Heart left ventricle (tissue), 16 donors: ENCODE measurements around the gene CAST. TPM values are rescaled to one million over a fixed set of nuclear protein-coding genes. Genes with fewer than 3 reads are reported as not detected.

Experiments
- ATAC-seq, 4 donors: fragments of 200-7000 bp; cut with Tn5 transposase; one replicate each; pipeline ENCODE4 v1.9.1; 2020 to 2022; ENCODE audit warnings: moderate library complexity in 4 of 4, mild to moderate bottlenecking in 3 of 4, moderate number of reproducible peaks in 1 of 4
- DNase-seq, 5 donors: peaks; one replicate each; pipeline ENCODE4 v3.0.0-alpha.2; 2020
- H3K27ac ChIP-seq, 12 donors: fragments of 200-600 bp; sonication (generic) in 4 of 12; one replicate each; pipeline versions ENCODE4 v1.5.0 to v1.8.0; 2016 to 2022; ENCODE audit warnings: mild to moderate bottlenecking in 2 of 12
- H3K27me3 ChIP-seq, 9 donors: fragments of 200-600 bp; sonication (generic) in 2 of 9; one replicate each; pipeline versions ENCODE4 v1.5.1 to v1.8.0; 2016 to 2022; ENCODE audit warnings: mild to moderate bottlenecking in 3 of 9
- H3K36me3 ChIP-seq, 9 donors: fragments of 200-600 bp; sonication (generic) in 2 of 9; one replicate each; pipeline versions ENCODE4 v1.5.0 to v1.8.0; 2018 to 2022; ENCODE audit warnings: mild to moderate bottlenecking in 2 of 9
- H3K4me1 ChIP-seq, 12 donors: fragments of 200-600 bp; sonication (generic) in 4 of 12; one replicate each; pipeline versions ENCODE4 v1.5.0 to v1.8.0; 2016 to 2022; ENCODE audit warnings: mild to moderate bottlenecking in 3 of 12
- H3K4me3 ChIP-seq, 12 donors: fragments of 200-600 bp; sonication (generic) in 4 of 12; one replicate each; pipeline versions ENCODE4 v1.5.0 to v1.8.0; 2017 to 2022; ENCODE audit warnings: mild to moderate bottlenecking in 9 of 12, moderate library complexity in 4 of 12
- H3K9me3 ChIP-seq, 12 donors: fragments of 200-600 bp; sonication (generic) in 4 of 12; one replicate each; pipeline versions ENCODE4 v1.5.0 to v1.8.0; 2016 to 2022; ENCODE audit warnings: mild to moderate bottlenecking in 1 of 12
- CTCF ChIP-seq, 12 donors: fragments of 200-600 bp; sonication (generic) in 4 of 12; IDR thresholded peaks; one replicate each; pipeline versions ENCODE4 v1.5.0 to v1.8.0; 2018 to 2022; ENCODE audit warnings: antibody characterized with exemption in 12 of 12, mild to moderate bottlenecking in 5 of 12
- POLR2A ChIP-seq, 2 donors: fragments of 450-650 bp; IDR thresholded peaks; one replicate each; pipeline ENCODE4 v1.6.1; 2017; ENCODE audit warnings: antibody characterized with exemption in 2 of 2, mild to moderate bottlenecking in 2 of 2, moderate library complexity in 2 of 2
- WGBS, 4 donors: extraction: QIAGEN DNeasy Blood & Tissue Kit in 2 of 4; methylation state at CpG; one replicate each; pipeline versions ENCODE4 v1.1.5 to v1.1.7; 2013 to 2018; 5-methylcytosine and 5-hydroxymethylcytosine counted together
- intact Hi-C, 10 donors: fragments of 100-400 bp; cut with DNase I; formaldehyde crosslinking; loops; one replicate each; pipeline versions ENCODE4 v1.11.1 to v1.14.2; 2022
- polyA plus RNA-seq, 2 donors: library from polyadenylated mRNA; stranded (reverse); fragments of 200-250 nt; gene quantifications; one replicate each; pipeline ENCODE4 v1.2.3, GENCODE V29; 2013
- total RNA-seq, 9 donors: library from RNA; depleted of rRNA in 2 of 9; stranded (reverse); fragments of >200 nt in 2 of 9; fragmentation: NEBNext Ultra II Directional in 3 of 9; extraction: Animal tissue kit (Norgen Biotek cat#: 25700) in 3 of 9; gene quantifications; one replicate each; pipeline versions ENCODE4 v1.1.0 to v1.2.4, GENCODE V29; 2016 to 2023
- donor health status: ischemic (EF 13 %, LVEDD 7.1; RV severe dilation, severe dysfunction).
- donor health status: healthy with polysubstance abuse.
- donor health status: DM: no; HTN: yes; CAD: no.
- donor health status: DM: no; HTN: no; CAD: no.
- donor health status: ischemic (EF 25% LVEDD 6.9; RV normal size, moderate dysfunction).
- donor health status: ischemic (EF 25% LVEDD 5.7; RV mildly dilated, moderate dysfunction).
- donor health status: healthy.
- donor health status: DM: yes; HTN: yes; CAD: no.
- donor health status: ischemic (EF 35%, LVEDD 5.7; RV mildly dilated, moderate dysfunction).
- donor health status: nonischemic (EF 11% LVEDD 7.7; RV severe dilation, severe dysfunction).
- donor health status: DM: yes; HTN: yes; CAD: no.
- donor health status: PGD.
- donor health status: ischemic (EF 29% LVEDD 5.4; RV normal size, mild dysfunction).
- donor health status: nonischemic (EF 23%, LVEDD 6.1; RV moderate dilation, normal function).

The CAST gene
- total and polyA plus RNA-seq, 11 donors: 179 to 748 (median 536) TPM

- TF ChIP-seq POLR2A (IDR thresholded peaks at IDR 0.05): no peak
- TF ChIP-seq CTCF (IDR thresholded peaks at IDR 0.05): no peak
- no peak overlapping the region for H3K27ac ChIP-seq
- H3K4me3 ChIP-seq: no peak overlapping the region
- H3K9me3 ChIP-seq: no peaks in the 10 kb centered on the region
- peaks cover 0 to 44% (median 0%) of the 10 kb centered on the region in 12 donors for H3K4me1 ChIP-seq
- H3K36me3 ChIP-seq: no peaks in the 10 kb centered on the region
- WGBS, 4 donors: 67 to 84% (median 74%) methylated on average over 1 of the region's 1 CpG
- no peak for DNase-seq
- H3K27me3 ChIP-seq: no peaks in the 10 kb centered on the region
- ATAC-seq: no peak
- intact Hi-C loops: no loop called here
Observed at GRCh38 chr5:96655506-96655905, 6.7 kb upstream of the CAST start.

- no peaks in the 10 kb centered on the region for H3K27me3 ChIP-seq
- no peaks in the 10 kb centered on the region for H3K9me3 ChIP-seq
- no peaks in the 10 kb centered on the region for H3K36me3 ChIP-seq
- peak overlapping the region in 1 of 12 donors; percentile 9 for H3K27ac ChIP-seq
- TF ChIP-seq POLR2A (IDR thresholded peaks at IDR 0.05): no peak
- TF ChIP-seq CTCF (IDR thresholded peaks at IDR 0.05): no peak
- 72 to 82% (median 78%) methylated on average over 3 of the region's 3 CpGs for WGBS, 4 donors
- ATAC-seq: peak in 1 of 4 donors; percentile 33
- no peak overlapping the region for H3K4me3 ChIP-seq
- intact Hi-C loops: no loop called here
- DNase-seq: peak in 1 of 5 donors; percentile 40
- H3K4me1 ChIP-seq: peaks cover 0 to 50% (median 3%) of the 10 kb centered on the region in 12 donors
Observed at GRCh38 chr5:96657068-96657467, 5.1 kb upstream of the CAST start.

GRCh38 chr5:96658272-96658671, 3.9 kb upstream of the CAST start:
- H3K9me3 ChIP-seq: no peaks in the 10 kb centered on the region
- H3K4me1 ChIP-seq: peaks cover 0 to 52% (median 3%) of the 10 kb centered on the region in 12 donors
- H3K27ac ChIP-seq: no peak overlapping the region
- ATAC-seq (no peak), DNase-seq (no peak)
- TF ChIP-seq CTCF (IDR thresholded peaks at IDR 0.05): no peak
- TF ChIP-seq POLR2A (IDR thresholded peaks at IDR 0.05): no peak
- H3K4me3 ChIP-seq: no peak overlapping the region
- intact Hi-C loops: no loop called here
- 77 to 91% (median 82%) methylated on average over 1 of the region's 1 CpG for WGBS, 4 donors
- no peaks in the 10 kb centered on the region for H3K27me3 ChIP-seq
- no peaks in the 10 kb centered on the region for H3K36me3 ChIP-seq

GRCh38 chr5:96659170-96659569, 3.0 kb upstream of the CAST start:
- WGBS, 4 donors: 93 to 97% (median 95%) methylated on average over 4 of the region's 4 CpGs
- H3K4me3 ChIP-seq: no peak overlapping the region
- no peaks in the 10 kb centered on the region for H3K36me3 ChIP-seq
- H3K27me3 ChIP-seq: no peaks in the 10 kb centered on the region
- no peak for DNase-seq
- H3K27ac ChIP-seq: no peak overlapping the region
- intact Hi-C loops: no loop called here
- TF ChIP-seq CTCF (IDR thresholded peaks at IDR 0.05) (no peak), POLR2A (IDR thresholded peaks at IDR 0.05) (no peak)
- peaks cover 0 to 55% (median 11%) of the 10 kb centered on the region in 12 donors for H3K4me1 ChIP-seq
- ATAC-seq: no peak
- H3K9me3 ChIP-seq: no peaks in the 10 kb centered on the region
